HG03066 (cell line): ENCODE data around the gene MAEL.
A peak's percentile ranks its signal among the peaks of the same experiment; 100 is the strongest.
"Not testable (repeated sequence)": the region's sequence is repeated elsewhere in the genome, so short reads cannot be mapped to it uniquely, and the experiment has no call there.

Experiments used
- ATAC-seq: cut with Tn5 transposase; IDR thresholded peaks from one replicate; pipeline ENCODE4 v1.9.1; 2021; ENCODE audit warnings: low read depth; ENCODE audit not compliant: unreplicated experiment

MAEL gene

GRCh38 chr1:166977951-166978350 lies 11.1 kb upstream of the MAEL start:
- no peak for ATAC-seq

GRCh38 chr1:166978821-166979220 lies 10.3 kb upstream of the MAEL start:
- no peak for ATAC-seq

- ATAC-seq: no peak
These were observed 8.7 kb upstream of the MAEL start for GRCh38 chr1:166980383-166980782.

- no peak for ATAC-seq
These were observed 8.3 kb upstream of the MAEL start for GRCh38 chr1:166980818-166981217.

GRCh38 chr1:166981589-166981988 lies 7.5 kb upstream of the MAEL start:
- no peak for ATAC-seq

GRCh38 chr1:166999075-166999474 lies 10.0 kb downstream of the MAEL start:
- no peak for ATAC-seq

- ATAC-seq: no peak
These were observed 10.5 kb downstream of the MAEL start for GRCh38 chr1:166999500-167000055.

- ATAC-seq: no peak
These were observed 11.5 kb downstream of the MAEL start for GRCh38 chr1:167000546-167000945.

GRCh38 chr1:167002354-167002753 lies 13.3 kb downstream of the MAEL start:
- no peak for ATAC-seq

GRCh38 chr1:167003711-167004110 lies 14.6 kb downstream of the MAEL start:
- ATAC-seq: no peak

- no peak for ATAC-seq
These were observed 22.6 kb downstream of the MAEL start for GRCh38 chr1:167011560-167012191.

GRCh38 chr1:167012570-167012969 lies 23.5 kb downstream of the MAEL start:
- ATAC-seq: no peak

GRCh38 chr1:167013108-167013929 lies 24.2 kb downstream of the MAEL start:
- no peak for ATAC-seq

- no peak for ATAC-seq
These were observed 27.1 kb downstream of the MAEL start for GRCh38 chr1:167016100-167016750.

- ATAC-seq: no peak
These were observed 33.3 kb downstream of the MAEL start for GRCh38 chr1:167022384-167022783.

- ATAC-seq: not testable (repeated sequence)
These were observed 40.5 kb downstream of the MAEL start for GRCh38 chr1:167029553-167029952.

GRCh38 chr1:167033646-167034045 lies 44.6 kb downstream of the MAEL start:
- ATAC-seq: no peak

- peak; percentile 98 for ATAC-seq
These were observed 54.8 kb downstream of the MAEL start for GRCh38 chr1:167043752-167044488.

GRCh38 chr1:167051907-167052306 lies 62.8 kb downstream of the MAEL start:
- no peak for ATAC-seq

GRCh38 chr1:167052389-167052788 lies 63.3 kb downstream of the MAEL start:
- ATAC-seq: no peak

- no peak for ATAC-seq
These were observed 65.5 kb downstream of the MAEL start for GRCh38 chr1:167054531-167054930.
